ENCODE measurements around the gene MPLKIP. TPM values are rescaled to one million over a fixed set of nuclear protein-coding genes. Genes with fewer than 3 reads are reported as not detected.
"Not testable (repeated sequence)": the region's sequence is repeated elsewhere in the genome, so short reads cannot be mapped to it uniquely, and the experiment has no call there.

MPLKIP gene
- total RNA-seq, 2 donors from 2014 or later: 20.2 to 24.1 TPM

DNA sequence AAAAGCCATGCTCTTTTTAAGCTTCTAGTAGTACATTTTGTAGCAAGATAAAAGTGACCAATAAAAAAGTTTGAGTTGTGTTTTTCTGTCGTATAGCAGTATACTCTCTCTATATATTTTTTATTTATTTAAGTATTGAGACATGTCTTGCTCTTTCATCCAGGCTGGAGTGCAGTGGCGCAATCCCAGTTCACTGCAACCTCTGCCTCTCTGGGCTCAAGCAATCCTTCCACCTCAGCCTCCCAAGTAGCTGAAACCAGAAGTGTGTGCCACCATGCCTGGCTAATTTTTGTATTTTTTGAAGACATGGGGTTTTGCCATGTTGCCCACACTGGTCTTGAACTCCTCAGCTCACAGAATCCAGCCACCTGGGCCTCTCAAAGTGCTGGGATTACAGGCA, 3.1 kb upstream of the MPLKIP start:
- ATAC-seq (ENCODE audit: insufficient number of reproducible peaks, low FRiP score, low read depth) (no peak), DNase-seq (ENCODE audit: low spot score) (no peak)
- H3K36me3 ChIP-seq: no peaks in the 10 kb centered on the region
- no peak overlapping the region for H3K4me3 ChIP-seq
- H3K9me3 ChIP-seq: no peaks in the 10 kb centered on the region
- TF ChIP-seq, protein P1, sequence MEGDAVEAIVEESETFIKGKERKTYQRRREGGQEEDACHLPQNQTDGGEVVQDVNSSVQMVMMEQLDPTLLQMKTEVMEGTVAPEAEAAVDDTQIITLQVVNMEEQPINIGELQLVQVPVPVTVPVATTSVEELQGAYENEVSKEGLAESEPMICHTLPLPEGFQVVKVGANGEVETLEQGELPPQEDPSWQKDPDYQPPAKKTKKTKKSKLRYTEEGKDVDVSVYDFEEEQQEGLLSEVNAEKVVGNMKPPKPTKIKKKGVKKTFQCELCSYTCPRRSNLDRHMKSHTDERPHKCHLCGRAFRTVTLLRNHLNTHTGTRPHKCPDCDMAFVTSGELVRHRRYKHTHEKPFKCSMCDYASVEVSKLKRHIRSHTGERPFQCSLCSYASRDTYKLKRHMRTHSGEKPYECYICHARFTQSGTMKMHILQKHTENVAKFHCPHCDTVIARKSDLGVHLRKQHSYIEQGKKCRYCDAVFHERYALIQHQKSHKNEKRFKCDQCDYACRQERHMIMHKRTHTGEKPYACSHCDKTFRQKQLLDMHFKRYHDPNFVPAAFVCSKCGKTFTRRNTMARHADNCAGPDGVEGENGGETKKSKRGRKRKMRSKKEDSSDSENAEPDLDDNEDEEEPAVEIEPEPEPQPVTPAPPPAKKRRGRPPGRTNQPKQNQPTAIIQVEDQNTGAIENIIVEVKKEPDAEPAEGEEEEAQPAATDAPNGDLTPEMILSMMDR (IDR thresholded peaks at IDR 0.05): no peak
- no peak overlapping the region for H3K27ac ChIP-seq
- H3K4me1 ChIP-seq (ENCODE audit: control insufficient read depth in 1 of 2, low read depth in 2 of 2): peaks cover 11 to 21% of the 10 kb centered on the region in 2 donors
- H3K27me3 ChIP-seq (replicated peaks; ENCODE audit: insufficient read depth): no peaks in the 10 kb centered on the region

DNA sequence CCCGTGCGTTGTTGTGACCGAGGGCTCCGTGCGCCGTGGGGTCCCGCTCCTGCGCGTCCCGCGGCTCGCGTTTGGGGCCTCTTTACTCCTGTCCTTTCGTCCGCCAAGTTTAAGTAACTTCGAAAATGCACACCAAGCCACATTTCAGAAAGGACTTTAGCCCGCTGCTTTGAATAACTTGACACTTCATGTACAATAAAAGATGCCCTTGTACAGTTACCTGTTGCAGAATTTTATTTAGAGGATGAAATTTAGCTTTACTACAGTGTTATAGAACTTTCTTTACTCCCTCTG, 842 bp upstream of the MPLKIP start:
- peaks cover 19 to 35% of the 10 kb centered on the region in 2 donors for H3K4me1 ChIP-seq (ENCODE audit: control insufficient read depth in 1 of 2, low read depth in 2 of 2)
- ATAC-seq (ENCODE audit: insufficient number of reproducible peaks, low FRiP score, low read depth): no peak
- H3K9me3 ChIP-seq: no peaks in the 10 kb centered on the region
- peak overlapping the region; percentile 83 to 88 for H3K27ac ChIP-seq
- peak overlapping the region; percentile 83 for H3K4me3 ChIP-seq
- TF ChIP-seq, protein P1 (IDR thresholded peaks at IDR 0.05): no peak
- DNase-seq (ENCODE audit: low spot score): no peak
- H3K27me3 ChIP-seq (replicated peaks; ENCODE audit: insufficient read depth): no peaks in the 10 kb centered on the region
- H3K36me3 ChIP-seq: no peaks in the 10 kb centered on the region

DNA sequence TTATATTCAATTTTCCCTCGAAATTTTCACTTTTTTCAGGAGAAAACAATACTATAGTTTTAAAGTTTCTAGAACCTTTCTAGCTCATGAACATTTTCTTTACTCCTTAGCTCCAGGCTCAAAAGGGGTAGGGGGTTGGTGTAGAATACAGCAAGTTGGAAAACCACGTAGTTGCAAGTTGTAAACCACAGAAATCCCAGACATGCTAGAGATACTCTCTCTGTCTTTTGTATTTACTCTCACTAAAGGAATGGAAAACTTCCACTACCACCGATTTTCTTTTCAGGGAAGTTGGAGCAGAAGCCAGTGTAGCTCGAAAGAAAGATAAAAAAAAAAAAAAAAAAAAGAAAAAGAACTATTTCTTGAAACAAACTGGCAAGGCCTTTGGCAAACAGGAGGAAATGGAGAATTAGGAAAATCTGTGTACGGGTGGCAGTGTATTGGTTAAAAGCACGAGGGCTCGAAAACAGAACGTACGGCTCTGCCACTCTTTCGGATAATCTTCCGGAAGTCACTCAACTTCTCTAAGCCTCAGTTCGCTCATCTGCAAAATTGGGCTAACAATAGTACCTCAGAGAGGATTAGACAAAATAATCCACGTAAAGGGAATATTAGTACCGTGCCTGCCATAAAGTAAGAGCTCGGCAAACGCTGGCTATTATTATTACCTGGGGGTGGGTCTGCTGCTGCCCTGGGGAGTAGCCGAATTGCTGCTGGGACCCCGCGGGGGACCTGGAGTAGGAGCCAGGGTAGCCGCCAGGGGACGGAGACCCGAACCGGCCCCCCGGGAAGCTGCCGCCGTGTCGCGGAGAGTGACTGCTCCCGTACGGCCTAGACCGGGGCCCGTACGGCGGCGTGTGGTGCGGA, 628 bp downstream of the MPLKIP start:
- H3K27ac ChIP-seq: peak overlapping the region; percentile 83 to 88
- H3K4me1 ChIP-seq (ENCODE audit: control insufficient read depth in 1 of 2, low read depth in 2 of 2): peaks cover 19 to 35% of the 10 kb centered on the region in 2 donors
- H3K4me3 ChIP-seq: peak overlapping the region; percentile 83
- no peaks in the 10 kb centered on the region for H3K36me3 ChIP-seq
- DNase-seq (ENCODE audit: low spot score): no peak
- H3K27me3 ChIP-seq (replicated peaks; ENCODE audit: insufficient read depth): no peaks in the 10 kb centered on the region
- no peaks in the 10 kb centered on the region for H3K9me3 ChIP-seq
- ATAC-seq (ENCODE audit: insufficient number of reproducible peaks, low FRiP score, low read depth): peak; percentile 34
- TF ChIP-seq, protein P1 (IDR thresholded peaks at IDR 0.05): no peak

DNA sequence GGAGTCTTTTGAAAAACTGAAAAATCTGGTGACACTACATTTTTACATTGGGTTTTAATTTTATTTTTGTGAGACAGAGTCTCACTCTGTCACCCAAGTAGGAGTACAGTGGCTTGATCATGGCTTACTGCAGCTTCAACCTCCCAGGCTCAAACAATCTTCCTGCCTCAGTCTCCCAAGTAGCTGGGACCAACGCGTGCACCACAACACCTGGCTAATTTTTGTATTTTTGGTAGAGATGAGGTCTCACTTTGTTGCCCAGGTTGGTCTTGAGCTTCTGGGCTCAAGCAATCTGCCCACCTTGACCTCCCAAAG, 11.5 kb downstream of the MPLKIP start:
- no peak overlapping the region for H3K4me3 ChIP-seq
- TF ChIP-seq, protein P1 (IDR thresholded peaks at IDR 0.05): no peak
- H3K27me3 ChIP-seq (replicated peaks; ENCODE audit: insufficient read depth): no peaks in the 10 kb centered on the region
- no peaks in the 10 kb centered on the region for H3K36me3 ChIP-seq
- no peak for DNase-seq (ENCODE audit: low spot score)
- no peak overlapping the region for H3K27ac ChIP-seq
- no peaks in the 10 kb centered on the region for H3K9me3 ChIP-seq
- ATAC-seq (ENCODE audit: insufficient number of reproducible peaks, low FRiP score, low read depth): no peak
- H3K4me1 ChIP-seq (ENCODE audit: control insufficient read depth in 1 of 2, low read depth in 2 of 2): no peaks in the 10 kb centered on the region

DNA sequence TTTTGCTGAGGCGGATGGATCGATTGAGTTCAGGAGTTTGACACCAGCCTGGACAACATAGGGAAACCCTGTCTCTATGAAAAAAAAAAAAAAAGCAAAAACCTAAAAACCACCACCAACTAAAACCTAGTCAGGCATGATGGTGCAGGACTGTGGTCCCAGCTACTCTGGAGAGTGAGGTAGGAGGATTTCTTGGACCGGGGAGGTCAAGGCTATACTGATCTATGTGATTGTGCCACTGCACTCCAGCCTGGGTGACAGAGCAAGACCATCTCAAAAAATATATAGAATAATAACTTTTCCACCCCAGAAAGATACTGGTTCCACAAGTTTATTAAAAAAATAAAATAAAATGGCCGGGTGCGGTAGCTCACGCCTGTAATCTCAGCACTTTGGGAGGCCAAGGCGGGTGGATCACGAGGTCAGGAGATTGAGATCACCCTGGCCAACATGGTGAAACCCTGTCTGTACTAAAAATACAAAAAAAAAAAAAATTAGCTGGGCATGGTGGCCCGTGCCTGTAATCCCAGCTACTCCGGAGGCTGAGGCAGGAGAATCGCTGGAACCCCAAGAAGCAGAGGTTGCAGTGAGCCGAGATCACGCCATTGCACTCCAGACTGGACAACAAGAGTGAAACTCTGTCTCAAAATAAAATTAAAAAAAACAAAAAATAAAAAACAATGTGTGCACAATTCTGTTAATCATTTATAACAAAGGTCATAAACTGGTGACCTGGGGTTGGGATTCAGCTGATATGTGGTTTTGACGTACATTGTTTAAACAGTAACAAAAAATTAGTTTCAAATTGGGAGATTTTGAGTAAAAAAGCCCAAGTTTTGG, 12.1 kb downstream of the MPLKIP start:
- H3K27ac ChIP-seq; H3K27me3 ChIP-seq (replicated peaks; ENCODE audit: insufficient read depth); DNase-seq (ENCODE audit: low spot score); H3K9me3 ChIP-seq; H3K4me3 ChIP-seq; ATAC-seq (ENCODE audit: insufficient number of reproducible peaks, low FRiP score, low read depth); H3K36me3 ChIP-seq; H3K4me1 ChIP-seq (ENCODE audit: control insufficient read depth in 1 of 2, low read depth in 2 of 2): not testable (repeated sequence)
